Liver (tissue), 9 donors: Measurements from ENCODE around the gene BAHD1. TPM values are rescaled to one million over a fixed set of nuclear protein-coding genes. Genes with fewer than 3 reads are reported as not detected.

Experiments used
- DNase-seq: peaks from one replicate; pipeline ENCODE4 v3.0.0-alpha.2; 2017; ENCODE audit warnings: low spot score
- H3K27ac ChIP-seq, 2 donors: one replicate each; pipeline ENCODE4 v1.7.0; 2013; ENCODE audit warnings: inconsistent platforms in 2 of 2, low read length in 2 of 2, control low read depth in 1 of 2, low read depth in 1 of 2, mild to moderate bottlenecking in 1 of 2
- H3K27me3 ChIP-seq, 4 donors: one replicate each; pipeline versions ENCODE4 v1.6.1 to v1.7.0; 2013; ENCODE audit warnings: low read length in 3 of 4, inconsistent platforms in 1 of 4, mild to moderate bottlenecking in 1 of 4, moderate library complexity in 1 of 4; ENCODE audit not compliant: control insufficient read depth in 4 of 4, insufficient read depth in 4 of 4
- H3K36me3 ChIP-seq, 4 donors: one replicate each; pipeline versions ENCODE4 v1.6.1 to v1.7.0; 2013; ENCODE audit warnings: low read length in 3 of 4, mild to moderate bottlenecking in 3 of 4, low read depth in 1 of 4, moderate library complexity in 1 of 4; ENCODE audit not compliant: control insufficient read depth in 4 of 4, insufficient read depth in 3 of 4
- H3K4me1 ChIP-seq, 4 donors: one replicate each; pipeline versions ENCODE4 v1.6.1 to v1.7.0; 2013; ENCODE audit warnings: low read length in 3 of 4, mild to moderate bottlenecking in 3 of 4, moderate library complexity in 1 of 4; ENCODE audit not compliant: control insufficient read depth in 4 of 4, insufficient read depth in 4 of 4
- H3K4me3 ChIP-seq, 3 donors: one replicate each; pipeline versions ENCODE4 v1.6.1 to v1.7.0; 2013; ENCODE audit warnings: low read length in 3 of 3, control low read depth in 1 of 3, low read depth in 1 of 3, mild to moderate bottlenecking in 1 of 3
- H3K9ac ChIP-seq, 2 donors: one replicate each; pipeline ENCODE4 v1.7.0; 2013; ENCODE audit warnings: low read length in 2 of 2, mild to moderate bottlenecking in 2 of 2, moderate library complexity in 2 of 2, control low read depth in 1 of 2, low read depth in 1 of 2
- H3K9me3 ChIP-seq, 4 donors: one replicate each; pipeline versions ENCODE4 v1.6.1 to v1.7.0; 2013; ENCODE audit warnings: low read length in 3 of 4; ENCODE audit not compliant: control insufficient read depth in 4 of 4
- ATF3 ChIP-seq: IDR thresholded peaks from 2 replicates; pipeline ENCODE4 v1.6.1; 2016; ENCODE audit warnings: antibody characterized with exemption
- EGR1 ChIP-seq, 2 donors: IDR thresholded peaks; 2 replicates each; pipeline ENCODE4 v1.6.1; 2016 to 2018; ENCODE audit warnings: antibody characterized with exemption in 2 of 2, low read depth in 2 of 2
- HNF4A ChIP-seq, 2 donors: conservative IDR thresholded peaks; 2 replicates each; pipeline ENCODE4 v1.6.1; 2016; ENCODE audit warnings: antibody characterized with exemption in 2 of 2, mild to moderate bottlenecking in 2 of 2
- HNF4G ChIP-seq: IDR thresholded peaks from 2 replicates; pipeline ENCODE4 v1.6.1; 2016; ENCODE audit warnings: antibody characterized with exemption
- JUND ChIP-seq, 2 donors: IDR thresholded peaks; 2 replicates each; pipeline ENCODE4 v1.6.1; 2016; ENCODE audit warnings: antibody characterized with exemption in 2 of 2
- NR2F2 ChIP-seq: IDR thresholded peaks from 2 replicates; pipeline ENCODE4 v1.6.1; 2016; ENCODE audit warnings: antibody characterized with exemption
- RAD21 ChIP-seq, 2 donors: IDR thresholded peaks; 2 replicates each; pipeline ENCODE4 v1.6.1; 2016; ENCODE audit warnings: antibody characterized with exemption in 2 of 2, mild to moderate bottlenecking in 2 of 2
- REST ChIP-seq: IDR thresholded peaks from 2 replicates; pipeline ENCODE4 v1.6.1; 2016; ENCODE audit warnings: antibody characterized with exemption, mild to moderate bottlenecking
- SP1 ChIP-seq: IDR thresholded peaks from 2 replicates; pipeline ENCODE4 v1.6.1; 2018; ENCODE audit warnings: antibody characterized with exemption, mild to moderate bottlenecking
- TAF1 ChIP-seq: conservative IDR thresholded peaks from 2 replicates; pipeline ENCODE4 v1.6.1; 2016; ENCODE audit warnings: antibody characterized with exemption, mild to moderate bottlenecking
- ZBTB33 ChIP-seq: IDR thresholded peaks from 2 replicates; pipeline ENCODE4 v1.6.1; 2016; ENCODE audit warnings: antibody characterized with exemption
- WGBS: extraction: QIAGEN DNeasy Blood & Tissue Kit; methylation state at CpG from one replicate; pipeline ENCODE4 v1.1.7; 2013; 5-methylcytosine and 5-hydroxymethylcytosine counted together
- polyA plus RNA-seq, 2 donors: library from polyadenylated mRNA; stranded (reverse) in 1 of 2; unstranded in 1 of 2; fragments of 200-250 nt in 1 of 2; fragments of >200 nt in 1 of 2; fragmentation: Nextera tagmentation in 1 of 2; extraction: Ambion mirVana in 1 of 2; gene quantifications; one replicate each; pipeline versions ENCODE4 v1.2.1 to v1.2.3, GENCODE V29; 2013 to 2015
- total RNA-seq, 2 donors: library from RNA; depleted of rRNA; stranded (reverse); fragments of >200 nt; gene quantifications; one replicate each; pipeline ENCODE4 v1.2.3, GENCODE V29; 2014
- TF ChIP-seq, protein P1 (sequence below): fragments of 150-350 bp; IDR thresholded peaks from 2 replicates; pipeline ENCODE4 v1.5.1; 2017; ENCODE audit warnings: improper control_type of control experiment, low read depth, low read length; ENCODE audit not compliant: missing input control
- TF ChIP-seq, protein P2 (sequence below): IDR thresholded peaks from 2 replicates; pipeline ENCODE4 v1.6.1; 2016; ENCODE audit warnings: antibody characterized with exemption
- donor health status: healthy.
- donor health status: healthy.
- donor health status: healthy.
- donor health status: healthy.
- donor health status: healthy.

BAHD1 gene
- total and polyA plus RNA-seq, 4 donors, result 1.8 to 8.7 (median 6.6) TPM

- Histone ChIP-seq H3K9me3 (no peaks in the 10 kb centered on the region), H3K27ac (peak overlapping the region; percentile 84 to 90), H3K4me1 (peaks cover 3 to 18% (median 11%) of the 10 kb centered on the region in 4 donors), H3K4me3 (peak overlapping the region in 1 of 3 donors; percentile 83), H3K9ac (no peak overlapping the region), H3K27me3 (no peaks in the 10 kb centered on the region), H3K36me3 (peaks cover 0 to 19% (median 8%) of the 10 kb centered on the region in 4 donors)
- 89% methylated on average over 7 of the region's 7 CpGs for WGBS
- TF ChIP-seq, protein P1, sequence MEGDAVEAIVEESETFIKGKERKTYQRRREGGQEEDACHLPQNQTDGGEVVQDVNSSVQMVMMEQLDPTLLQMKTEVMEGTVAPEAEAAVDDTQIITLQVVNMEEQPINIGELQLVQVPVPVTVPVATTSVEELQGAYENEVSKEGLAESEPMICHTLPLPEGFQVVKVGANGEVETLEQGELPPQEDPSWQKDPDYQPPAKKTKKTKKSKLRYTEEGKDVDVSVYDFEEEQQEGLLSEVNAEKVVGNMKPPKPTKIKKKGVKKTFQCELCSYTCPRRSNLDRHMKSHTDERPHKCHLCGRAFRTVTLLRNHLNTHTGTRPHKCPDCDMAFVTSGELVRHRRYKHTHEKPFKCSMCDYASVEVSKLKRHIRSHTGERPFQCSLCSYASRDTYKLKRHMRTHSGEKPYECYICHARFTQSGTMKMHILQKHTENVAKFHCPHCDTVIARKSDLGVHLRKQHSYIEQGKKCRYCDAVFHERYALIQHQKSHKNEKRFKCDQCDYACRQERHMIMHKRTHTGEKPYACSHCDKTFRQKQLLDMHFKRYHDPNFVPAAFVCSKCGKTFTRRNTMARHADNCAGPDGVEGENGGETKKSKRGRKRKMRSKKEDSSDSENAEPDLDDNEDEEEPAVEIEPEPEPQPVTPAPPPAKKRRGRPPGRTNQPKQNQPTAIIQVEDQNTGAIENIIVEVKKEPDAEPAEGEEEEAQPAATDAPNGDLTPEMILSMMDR, result no peak
- DNase-seq, result no peak
Observed at GRCh38 chr15:40469776-40470390, 29.1 kb downstream of the BAHD1 start.

DNA sequence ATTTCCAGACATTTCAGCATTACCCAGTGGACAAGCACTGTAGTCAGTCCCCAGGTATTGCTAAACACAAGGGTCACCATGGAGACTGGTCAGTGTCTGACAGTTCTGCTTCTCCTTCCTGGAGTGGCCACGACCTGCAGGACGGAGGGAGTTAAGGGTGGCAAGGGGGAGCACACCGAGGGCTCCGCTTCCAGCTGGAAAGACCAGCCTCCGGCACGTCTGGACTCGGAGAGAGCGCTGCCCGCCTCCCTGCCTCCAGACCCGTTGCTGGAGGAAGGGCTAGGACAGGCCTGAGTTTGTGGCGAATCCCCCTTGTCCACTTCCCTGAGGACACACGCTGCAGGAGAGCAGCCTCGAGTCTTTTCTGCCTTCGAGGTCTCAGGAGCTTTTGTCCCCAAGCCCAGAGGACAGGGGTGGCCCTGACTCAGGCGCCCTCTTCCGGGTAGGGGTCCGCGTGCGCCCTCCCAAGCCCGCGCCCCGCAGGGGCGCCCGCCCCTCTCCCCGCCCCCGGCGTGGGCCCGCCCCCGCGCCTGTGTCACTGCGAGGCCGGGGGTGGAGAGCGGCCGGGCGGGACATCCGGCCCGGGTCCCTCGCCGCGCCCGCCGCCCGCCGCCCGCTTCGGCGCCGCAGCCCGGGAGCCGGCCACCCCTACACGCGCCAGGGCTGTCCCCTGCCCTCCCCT, 29.8 kb downstream of the BAHD1 start, which contains the start of gene CHST14:
Gene CHST14 (plus strand): TSS at position 562 of the 682 bp plus-strand sequence. CDS start 230 bp downstream, outside the sequence.
- no peak for TF ChIP-seq NR2F2
- TF ChIP-seq REST, result peak; percentile 38
- TF ChIP-seq ATF3, result no peak
- TF ChIP-seq HNF4A (conservative IDR thresholded peaks at IDR 0.05), result no peak
- Histone ChIP-seq H3K4me1 (peaks cover 3 to 18% (median 11%) of the 10 kb centered on the region in 4 donors), H3K9ac (peak within 1 kb of the TSS; percentile 47 to 63), H3K27ac (peak within 1 kb of the TSS; percentile 84 to 90), H3K36me3 (peaks cover 0 to 12% (median 2%) of the 10 kb centered on the region in 4 donors), H3K27me3 (no peaks in the 10 kb centered on the region), H3K9me3 (no peaks in the 10 kb centered on the region), H3K4me3 (peak within 1 kb of the TSS; percentile 80 to 85 (median 83))
- DNase-seq, result peak; percentile 53
- WGBS, result 1% methylated on average over 52 of the region's 52 CpGs

GRCh38 chr15:40471105-40471807, 30.5 kb downstream of the BAHD1 start:
- peak overlapping the region in 1 of 2 donors; percentile 63 for H3K9ac ChIP-seq
- H3K4me1 ChIP-seq, result peaks cover 3 to 18% (median 11%) of the 10 kb centered on the region in 4 donors
- no peaks in the 10 kb centered on the region for H3K9me3 ChIP-seq
- peak overlapping the region; percentile 72 to 85 (median 75) for H3K4me3 ChIP-seq
- peaks cover 0 to 7% (median 0%) of the 10 kb centered on the region in 4 donors for H3K36me3 ChIP-seq
- 3% methylated on average over 60 of the region's 60 CpGs for WGBS
- H3K27ac ChIP-seq, result peak overlapping the region; percentile 25 to 38
- no peak for DNase-seq
- H3K27me3 ChIP-seq, result no peaks in the 10 kb centered on the region
- TF ChIP-seq, protein P2, sequence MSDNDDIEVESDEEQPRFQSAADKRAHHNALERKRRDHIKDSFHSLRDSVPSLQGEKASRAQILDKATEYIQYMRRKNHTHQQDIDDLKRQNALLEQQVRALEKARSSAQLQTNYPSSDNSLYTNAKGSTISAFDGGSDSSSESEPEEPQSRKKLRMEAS, result no peak
- TF ChIP-seq ATF3, result no peak
- no peak for TF ChIP-seq SP1
- TF ChIP-seq TAF1, result no peak
- no peak for TF ChIP-seq ZBTB33
- TF ChIP-seq NR2F2, result no peak
- no peak for TF ChIP-seq HNF4G
- TF ChIP-seq EGR1 (IDR thresholded peaks at IDR 0.05; ENCODE audit: low read depth in 2 of 2), result no peak
- no peak for TF ChIP-seq HNF4A (conservative IDR thresholded peaks at IDR 0.05)
- TF ChIP-seq RAD21 (IDR thresholded peaks at IDR 0.05), result no peak
- TF ChIP-seq JUND (IDR thresholded peaks at IDR 0.05), result no peak
